NCI-H82 treated with DMSO at 0.1 percent for 48 hours (cell line): ENCODE results near the gene SND1.

Experiments used
- DNase-seq: peaks from one replicate; lab custom pipeline; 2025; ENCODE audit not compliant: unreplicated experiment; lab: John Stamatoyannopoulos, UW

Gene SND1

DNA sequence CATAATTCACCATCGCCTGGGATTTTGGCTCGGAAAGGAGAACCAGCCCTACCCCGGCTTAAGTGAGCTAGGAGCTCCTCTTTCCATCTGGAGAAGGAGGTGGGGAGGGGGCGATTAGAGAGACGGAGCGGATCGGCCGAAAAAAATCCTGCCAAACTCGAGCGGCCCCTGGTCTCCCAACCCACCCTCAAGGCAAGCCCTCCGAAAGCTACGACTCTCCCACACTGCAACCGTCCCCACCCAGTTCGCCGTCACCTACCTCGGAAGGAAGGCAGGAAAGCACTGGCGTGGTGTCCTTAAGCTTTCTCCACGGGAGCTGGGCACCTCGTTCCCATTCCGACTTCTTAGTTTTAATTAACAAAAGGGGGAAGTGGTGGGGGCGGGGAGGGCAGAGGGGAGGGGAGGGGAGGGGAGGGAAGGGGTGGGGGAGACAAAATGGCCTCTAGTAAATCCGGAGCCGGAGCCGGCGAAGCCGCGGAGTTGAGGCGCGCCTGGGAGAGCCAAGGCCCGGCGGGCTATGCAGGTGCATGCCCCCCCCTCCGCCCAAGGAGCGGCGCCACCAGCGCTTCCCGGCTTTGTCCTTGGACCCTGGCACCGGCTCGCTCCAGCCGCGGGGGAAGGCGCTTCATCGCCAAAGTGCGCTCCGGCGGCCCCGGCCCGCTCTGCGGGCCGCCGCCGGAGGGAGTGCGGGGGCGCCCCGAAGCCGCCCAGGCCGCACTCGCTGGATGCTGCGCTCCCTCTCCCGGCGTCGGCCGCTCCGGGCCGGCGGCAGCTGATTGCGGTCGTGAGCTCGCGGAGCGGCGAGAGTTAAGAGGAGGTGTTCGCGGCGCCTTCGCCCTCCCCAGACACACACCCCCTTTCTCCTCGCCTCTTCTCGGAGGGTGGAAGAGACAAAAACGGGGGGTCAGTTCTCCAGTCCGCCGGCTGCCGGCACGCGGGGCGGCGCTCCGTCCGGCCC, 378.9 kb downstream of the SND1 start, which contains the start of gene LRRC4:
TSS of gene LRRC4 (minus strand) at position 784 of the 958 bp plus-strand sequence. CDS start 797 bp downstream, outside the sequence.
- DNase-seq, result peak; percentile 16

DNA sequence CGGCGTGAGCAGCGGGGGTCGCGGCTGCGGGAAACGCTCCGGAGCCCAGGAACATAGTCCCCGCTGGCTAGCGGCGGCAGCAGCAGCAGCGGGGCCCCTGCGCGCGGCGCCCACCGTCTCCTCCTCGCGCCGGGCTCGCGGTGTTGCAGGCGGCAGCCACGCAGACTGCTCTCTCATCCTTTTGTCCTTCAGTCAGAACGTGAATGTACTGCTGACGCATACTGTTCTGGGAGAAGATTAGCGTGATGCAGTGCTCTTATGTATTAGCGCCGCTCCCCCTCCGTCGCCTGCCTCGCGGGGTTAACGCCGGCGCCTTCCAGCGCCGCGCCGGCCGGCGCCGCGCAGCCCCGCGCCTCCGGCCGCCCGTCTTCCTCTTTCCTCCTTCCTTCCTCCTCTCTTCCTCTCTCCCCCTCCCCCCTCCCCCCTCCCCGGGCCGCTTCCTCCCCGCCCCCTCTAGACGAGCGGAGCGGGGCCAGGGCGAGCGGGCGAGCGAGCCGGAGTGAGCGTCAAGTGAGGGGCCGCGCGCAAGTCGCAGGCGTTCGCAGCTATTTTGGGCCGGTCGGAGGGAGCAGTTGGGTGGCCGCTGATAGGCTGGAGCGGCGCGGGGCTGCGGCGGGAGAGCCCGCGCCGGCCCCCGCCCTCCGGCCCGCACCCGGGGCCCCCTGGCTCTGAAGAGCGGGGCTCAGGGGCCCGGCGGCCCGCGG, 380.1 kb downstream of the SND1 start:
- peak; percentile 56 for DNase-seq

DNA sequence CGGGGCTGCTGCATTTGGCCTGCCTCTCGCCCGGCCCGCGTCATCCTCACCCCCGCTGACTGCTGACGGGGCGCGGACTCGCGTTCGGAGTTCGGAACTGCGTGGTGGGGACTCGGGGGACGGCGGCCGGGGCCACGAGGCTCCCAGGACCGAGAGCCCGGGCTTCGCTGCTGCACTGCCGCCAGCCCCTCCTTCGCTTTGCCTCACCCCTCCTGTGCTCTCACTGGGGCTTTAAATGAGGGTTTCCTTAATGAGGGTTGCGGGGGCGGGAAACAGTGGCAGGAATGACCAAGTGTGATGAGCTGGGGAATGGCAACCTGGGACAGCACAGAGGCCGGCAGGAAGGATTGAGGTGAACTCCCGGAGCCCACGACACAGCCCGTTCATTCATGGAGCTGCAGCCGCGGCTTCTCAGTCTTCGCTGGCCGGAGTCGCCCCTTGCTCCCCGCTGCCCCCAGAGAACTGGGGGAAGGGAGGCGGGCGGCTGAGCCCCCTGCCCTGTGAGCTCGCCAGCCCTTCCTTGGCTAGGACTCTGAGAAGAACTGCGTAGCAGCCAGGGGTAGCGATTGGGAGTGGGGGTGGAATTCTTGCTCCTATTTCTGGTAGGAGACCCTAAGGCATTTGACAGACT, 380.7 kb downstream of the SND1 start:
- DNase-seq, result no peak

DNA sequence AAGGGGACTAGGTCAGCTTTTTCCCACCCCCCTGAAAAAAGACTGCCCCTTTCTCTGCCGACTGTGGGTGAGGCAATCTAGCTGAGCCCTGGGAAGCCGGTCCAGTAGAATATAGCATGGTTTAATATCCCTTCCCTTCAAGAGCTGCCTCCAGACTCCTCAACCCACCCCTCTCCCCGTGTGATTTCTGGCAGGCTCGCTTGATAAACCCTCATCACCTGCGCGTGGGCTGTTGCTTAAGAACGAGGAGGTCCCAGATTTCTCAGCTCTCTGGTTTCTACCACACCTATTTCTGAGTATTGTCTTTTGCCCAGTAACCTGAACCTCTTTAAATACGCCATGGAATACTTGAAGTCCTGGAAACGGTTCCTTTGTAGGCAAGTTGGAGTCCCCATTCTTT, 381.3 kb downstream of the SND1 start:
- no peak for DNase-seq

DNA sequence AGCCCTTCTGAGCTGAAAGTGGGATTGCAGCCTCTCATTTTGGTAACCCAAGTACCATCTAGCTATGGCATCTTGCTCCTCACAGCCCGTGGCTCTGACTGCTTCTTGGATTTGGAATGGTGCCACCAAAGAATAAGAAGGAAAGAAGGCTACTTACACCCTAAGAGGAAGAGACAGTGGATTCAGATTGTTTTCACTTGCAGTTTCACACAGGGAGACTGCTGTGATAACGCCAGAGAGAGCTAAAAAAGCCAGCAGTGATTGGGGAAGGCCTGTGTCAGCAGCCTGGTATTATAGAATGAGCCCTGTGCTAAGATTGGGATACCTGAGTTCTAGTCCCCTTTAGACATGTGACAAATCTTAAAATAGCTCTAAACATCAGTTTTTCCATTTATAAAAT, 382.8 kb downstream of the SND1 start:
- DNase-seq, result no peak

DNA sequence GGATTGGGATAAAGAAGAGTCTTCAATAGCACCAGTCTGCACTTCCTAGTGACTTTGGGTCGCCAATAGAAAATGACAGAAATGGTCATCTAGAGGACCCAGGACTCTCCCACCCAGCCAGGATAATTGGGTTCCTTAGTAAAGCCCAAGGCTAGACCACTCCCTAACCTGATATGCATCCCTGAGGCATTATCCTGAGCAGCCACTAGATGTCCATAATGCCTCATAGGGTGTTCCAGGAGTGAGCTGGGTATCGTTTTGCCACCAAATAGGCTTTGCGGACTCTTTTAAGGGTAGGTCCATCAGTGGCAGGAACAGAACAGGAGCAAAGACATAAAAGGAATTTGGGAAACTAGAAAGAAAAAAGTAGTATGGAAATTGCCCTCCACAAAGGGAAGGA, 383.7 kb downstream of the SND1 start:
- DNase-seq, result peak; percentile 5

DNA sequence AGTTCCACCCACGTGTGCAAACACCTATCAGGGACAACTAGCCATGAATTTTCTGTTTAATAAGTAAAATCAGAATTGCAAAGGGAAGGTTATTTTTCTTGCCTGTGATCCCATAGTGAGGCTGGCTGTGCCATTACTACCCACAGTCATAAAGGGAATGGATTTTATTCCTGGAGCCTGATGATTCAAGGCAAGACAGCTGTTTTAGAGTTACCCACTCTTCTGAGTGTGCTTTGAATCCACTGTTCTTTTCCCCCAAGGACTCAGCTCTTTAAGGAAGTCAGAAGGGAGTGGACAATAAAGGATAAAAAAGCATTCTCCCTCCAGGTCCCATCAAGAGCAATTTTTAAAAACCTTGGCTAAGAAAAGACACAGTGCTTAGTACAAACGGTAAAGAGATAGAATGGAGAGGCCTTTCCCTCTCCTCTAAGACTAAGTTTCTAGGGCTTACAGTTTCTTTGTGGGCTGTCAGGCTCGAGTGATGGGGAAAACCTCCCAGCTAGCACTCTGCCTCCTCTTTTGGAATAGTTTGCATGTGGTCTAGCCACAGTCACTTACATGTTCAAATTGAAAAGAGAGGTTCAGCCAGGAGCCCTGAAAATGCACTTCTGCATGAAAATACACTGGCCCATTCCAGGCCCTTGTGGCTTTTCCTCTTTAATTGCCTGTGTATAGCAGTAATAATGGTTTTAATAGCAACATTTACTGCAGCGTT, 384.4 kb downstream of the SND1 start:
- DNase-seq, result no peak

DNA sequence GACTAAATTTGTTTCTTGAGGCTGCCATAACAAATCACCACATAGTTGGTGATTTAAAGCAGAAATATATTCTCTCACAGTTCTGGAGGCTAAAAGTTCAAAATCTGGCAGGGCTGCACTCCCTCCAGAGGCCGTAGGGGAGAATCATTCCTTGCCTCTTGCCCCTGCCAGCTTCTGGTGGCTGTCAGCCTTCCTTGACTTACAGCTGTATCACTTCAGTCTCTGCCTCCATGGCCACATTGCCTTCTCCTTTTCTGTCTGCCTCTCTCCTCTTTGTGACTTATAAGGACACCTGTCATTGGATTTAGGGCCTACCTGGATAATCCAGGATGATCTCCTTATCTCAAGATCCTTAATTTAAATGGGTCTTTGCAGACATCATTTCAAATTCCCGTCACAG, 385.1 kb downstream of the SND1 start:
- peak; percentile 8 for DNase-seq

DNA sequence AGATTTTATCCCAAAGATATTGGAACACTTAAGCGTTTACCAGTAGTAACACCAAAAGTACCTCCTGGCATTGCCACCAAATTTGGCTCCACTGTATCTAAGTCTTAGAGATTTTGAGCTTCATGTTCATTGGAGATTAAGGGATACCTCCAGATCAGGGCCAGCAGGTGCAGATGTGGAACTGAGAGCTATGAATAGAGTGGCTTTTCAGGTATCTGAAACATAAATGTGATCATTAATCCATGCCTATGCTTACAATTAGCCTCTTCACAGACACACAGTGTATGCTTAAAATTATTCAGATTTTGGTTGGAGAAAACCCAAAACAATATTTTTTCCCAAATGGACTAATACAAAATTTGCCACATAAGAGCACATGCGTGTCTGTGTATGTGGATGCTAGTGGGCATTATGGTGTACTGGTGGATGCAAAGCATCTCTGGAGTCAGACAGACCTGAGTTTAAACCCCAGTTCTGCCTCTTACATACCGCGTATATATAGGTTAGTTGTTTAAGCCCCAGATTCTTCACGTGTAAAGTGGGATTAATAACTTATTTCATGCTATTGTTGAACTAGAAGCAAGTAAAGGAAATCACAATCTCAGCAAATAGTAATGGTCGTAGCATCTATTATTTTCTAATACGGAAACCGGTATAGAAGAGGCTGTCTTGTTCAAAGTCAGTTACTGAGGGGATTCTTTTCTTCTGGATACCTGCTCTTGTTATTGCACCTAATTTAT, 386.1 kb downstream of the SND1 start:
- no peak for DNase-seq

DNA sequence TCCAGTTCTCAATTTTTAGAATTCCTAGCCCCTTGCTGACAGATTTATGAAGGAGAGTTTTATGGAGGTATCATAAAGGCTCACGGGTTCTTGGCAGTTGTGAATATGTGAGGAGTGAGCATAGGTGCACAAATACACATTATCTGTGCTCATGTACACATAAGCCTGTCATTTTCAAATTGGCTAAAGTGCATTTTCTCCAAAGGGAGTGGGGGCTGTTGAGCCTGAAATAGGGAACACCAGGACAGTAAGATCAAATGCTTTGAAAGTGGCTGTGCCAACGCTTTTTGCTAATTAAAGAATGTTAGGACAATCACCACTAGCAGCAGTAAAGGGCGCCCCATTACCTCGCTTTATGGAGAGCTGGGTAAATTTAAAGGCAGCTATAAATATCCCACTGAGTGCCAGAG, 387.6 kb downstream of the SND1 start:
- no peak for DNase-seq

DNA sequence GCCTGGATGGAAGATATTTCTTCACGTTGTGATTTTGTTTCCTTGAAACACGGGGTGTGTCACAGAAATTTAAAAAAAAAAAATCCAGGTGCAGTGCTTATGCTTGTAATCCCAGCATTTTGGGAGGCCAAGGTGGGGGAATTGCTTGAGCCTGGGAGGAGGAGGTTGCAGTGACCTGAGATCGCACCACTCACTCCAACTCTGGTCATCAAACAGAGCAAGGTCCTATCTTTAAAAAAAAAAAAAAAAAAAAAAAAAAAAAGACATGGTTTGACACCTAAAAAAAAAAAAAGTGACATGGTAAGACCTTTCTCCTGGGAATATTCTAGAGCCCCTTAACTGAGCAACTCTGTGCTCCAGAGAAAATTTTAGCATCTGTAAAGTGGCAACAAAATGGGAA, 388.2 kb downstream of the SND1 start:
- DNase-seq, result no peak

DNA sequence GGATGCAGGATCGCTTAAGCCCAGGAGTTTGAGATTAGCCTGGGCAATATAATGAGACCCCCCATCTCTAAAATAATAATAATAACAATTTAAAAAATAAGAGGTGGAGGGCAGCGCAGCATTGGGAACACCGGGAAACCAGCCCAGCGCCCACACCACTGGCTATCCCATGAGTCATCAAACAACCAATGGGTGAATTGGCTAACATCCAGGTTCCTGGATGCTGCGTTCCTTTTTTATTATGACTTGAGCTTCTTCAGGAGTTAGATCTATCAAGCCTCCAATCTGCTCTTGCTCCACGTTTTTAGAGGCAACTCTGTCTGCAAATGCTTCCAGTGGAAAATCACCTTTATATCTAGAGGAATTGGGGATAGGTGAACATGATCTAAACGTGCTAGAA, 389.2 kb downstream of the SND1 start:
- no peak for DNase-seq

DNA sequence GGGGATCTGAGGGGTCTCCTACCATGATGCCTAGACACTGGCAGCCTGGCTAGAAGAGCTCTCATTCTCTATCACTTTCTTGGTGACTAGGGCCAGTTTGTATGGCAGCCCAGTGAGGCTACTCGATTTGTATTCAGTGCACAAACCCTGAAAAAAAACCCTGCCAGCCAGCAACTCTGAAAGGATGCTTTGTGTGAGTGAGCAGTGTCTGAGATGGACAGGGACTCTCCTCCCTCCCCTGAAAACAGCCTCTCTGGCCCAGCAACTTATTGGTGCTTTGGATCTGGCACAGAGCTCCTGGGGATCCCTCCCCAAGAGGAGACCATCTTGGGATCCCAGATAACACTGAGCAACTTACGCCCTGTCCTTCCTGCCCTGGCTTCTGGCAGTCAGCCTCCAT, 390.0 kb downstream of the SND1 start:
- no peak for DNase-seq

DNA sequence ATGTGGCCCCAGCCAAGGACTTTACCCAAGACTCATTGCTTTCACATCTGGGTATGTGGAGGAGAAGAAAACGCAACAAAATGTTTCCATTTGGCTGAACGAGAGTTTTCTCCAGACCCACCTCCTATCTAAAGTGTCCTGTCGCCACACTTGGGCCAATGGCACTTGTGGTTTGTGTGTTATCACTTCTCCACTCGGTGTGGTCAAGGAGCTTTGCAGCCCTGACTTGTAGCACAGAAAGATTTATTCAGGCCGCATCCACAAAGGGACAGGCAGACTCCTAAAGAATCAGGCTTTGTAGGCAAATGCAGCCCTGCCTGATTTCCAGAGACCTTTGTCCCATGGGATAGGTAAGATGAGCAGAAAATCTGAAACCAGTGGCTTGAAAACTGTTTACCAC, 392.1 kb downstream of the SND1 start:
- no peak for DNase-seq

DNA sequence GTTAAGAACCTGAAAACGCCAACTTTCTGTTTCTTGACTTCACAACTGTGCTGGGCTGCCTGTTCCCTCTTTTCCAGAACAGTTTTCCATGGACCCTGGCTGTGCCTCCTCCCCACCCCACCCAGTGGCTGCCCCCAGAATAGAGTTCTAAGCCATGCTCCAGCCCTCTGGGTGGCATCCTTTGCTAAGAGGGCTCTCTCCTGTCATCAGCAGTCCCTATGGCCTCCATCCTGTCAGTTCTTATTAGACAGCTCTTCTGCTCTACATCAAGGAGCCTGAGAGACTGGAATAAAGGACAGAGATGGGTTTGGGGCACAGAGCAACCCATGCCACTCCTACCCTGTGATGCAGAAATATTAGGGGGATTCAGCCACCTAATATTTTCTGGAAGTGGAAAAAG, 393.2 kb downstream of the SND1 start:
- no peak for DNase-seq

DNA sequence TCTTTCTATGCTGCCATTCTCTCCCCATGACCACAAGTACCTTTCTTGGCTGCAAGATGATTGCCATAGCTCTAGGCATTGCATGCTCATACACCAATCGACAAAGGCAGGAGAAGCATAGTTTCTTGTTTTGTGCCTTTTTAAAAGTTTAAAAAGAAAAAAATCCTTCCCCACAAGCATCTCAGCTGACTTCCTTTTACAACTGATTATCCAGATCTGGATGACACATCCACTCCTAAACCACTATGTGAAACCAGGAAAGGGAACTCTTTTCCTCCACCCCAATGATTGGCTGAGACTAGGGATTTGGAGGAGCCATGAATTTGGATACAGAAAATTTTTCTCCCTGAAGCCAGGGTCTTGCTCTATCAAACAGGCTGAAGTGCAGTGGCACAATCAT, 393.8 kb downstream of the SND1 start:
- DNase-seq, result no peak

DNA sequence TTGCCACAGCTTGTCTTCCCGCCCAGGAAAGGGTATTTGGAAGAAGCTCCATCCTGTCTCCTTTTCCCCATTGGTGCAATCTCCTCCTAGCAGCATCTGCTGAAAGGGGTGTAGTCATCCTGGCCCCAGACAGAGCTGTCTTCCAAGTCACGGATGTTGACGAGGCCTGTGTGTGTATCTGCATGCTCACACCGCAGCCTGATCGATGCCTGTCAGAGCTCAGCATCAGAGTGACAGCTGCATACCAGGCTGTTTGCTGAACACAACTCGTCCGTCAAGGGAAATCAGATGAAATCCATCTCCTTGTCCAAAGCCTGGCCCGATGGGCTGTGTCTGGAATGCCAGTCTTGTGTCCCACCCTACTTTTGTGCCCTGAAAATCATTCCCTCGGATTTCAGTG, 400.4 kb downstream of the SND1 start:
- DNase-seq, result no peak

DNA sequence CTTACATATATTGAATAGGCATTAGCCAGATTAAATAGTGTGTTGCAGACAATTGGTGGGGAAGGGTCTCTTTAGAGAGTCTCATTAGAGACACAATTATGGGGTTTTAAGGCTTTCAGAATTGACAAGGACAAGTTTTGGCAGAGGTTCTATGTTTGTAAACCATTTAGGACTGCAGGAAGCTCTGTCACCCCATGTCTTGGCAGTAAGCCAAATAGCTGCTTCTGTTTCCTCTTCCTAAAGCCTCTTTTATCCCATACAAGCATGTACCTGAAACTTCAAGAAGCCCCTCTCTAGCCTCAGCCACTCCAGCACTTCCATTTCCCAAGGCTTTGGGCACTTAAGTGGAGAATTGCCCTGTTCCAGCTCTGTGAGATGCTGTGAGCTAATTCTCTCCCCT, 401.0 kb downstream of the SND1 start:
- DNase-seq, result peak; percentile 73

DNA sequence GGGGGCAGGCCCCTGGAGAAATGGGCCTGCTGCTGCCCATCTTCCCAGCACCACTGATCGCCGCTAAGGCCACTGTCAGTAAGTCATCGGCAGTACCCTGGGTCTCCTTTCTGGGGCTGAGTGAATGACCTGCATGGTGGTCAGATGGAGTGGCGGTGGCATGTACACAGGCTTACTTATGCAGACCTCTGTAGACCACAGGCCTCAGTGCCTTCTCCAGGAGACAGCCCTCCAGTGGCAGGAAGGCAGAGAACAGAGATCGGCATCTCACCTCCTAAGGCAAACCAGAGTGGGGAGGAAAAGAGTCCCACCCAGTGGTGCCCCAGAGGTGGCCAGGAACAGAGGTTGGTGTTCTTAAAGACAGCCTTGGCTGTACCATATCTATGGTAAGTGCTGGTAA, 402.0 kb downstream of the SND1 start:
- DNase-seq, result no peak

DNA sequence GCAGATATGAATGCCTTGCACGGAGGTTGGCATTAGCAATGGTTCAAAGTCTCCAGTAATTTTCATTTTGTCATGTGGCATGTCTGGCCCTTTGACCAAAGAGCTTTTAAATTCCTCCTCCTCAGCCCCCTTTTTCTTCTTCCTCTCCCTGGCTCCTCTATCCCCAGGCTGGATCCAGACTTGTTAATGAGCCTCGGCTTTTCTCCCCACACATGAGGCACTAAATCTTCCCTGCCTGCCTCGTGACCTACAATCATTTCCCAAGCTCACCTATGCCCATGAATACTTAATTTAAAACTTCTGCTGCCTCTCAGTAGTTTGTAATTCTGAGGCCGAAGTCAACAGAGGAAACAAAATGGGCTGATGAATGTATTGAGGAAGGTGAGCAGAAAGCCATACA, 402.5 kb downstream of the SND1 start:
- no peak for DNase-seq
